NCI-H1092 (cell line): ENCODE data around the gene KHK.
"Not testable (repeated sequence)": the region's sequence is repeated elsewhere in the genome, so short reads cannot be mapped to it uniquely, and the experiment has no call there.

Experiments used
- DNase-seq: peaks from one replicate; lab custom pipeline; 2025; lab: John Stamatoyannopoulos, UW

KHK gene

DNA sequence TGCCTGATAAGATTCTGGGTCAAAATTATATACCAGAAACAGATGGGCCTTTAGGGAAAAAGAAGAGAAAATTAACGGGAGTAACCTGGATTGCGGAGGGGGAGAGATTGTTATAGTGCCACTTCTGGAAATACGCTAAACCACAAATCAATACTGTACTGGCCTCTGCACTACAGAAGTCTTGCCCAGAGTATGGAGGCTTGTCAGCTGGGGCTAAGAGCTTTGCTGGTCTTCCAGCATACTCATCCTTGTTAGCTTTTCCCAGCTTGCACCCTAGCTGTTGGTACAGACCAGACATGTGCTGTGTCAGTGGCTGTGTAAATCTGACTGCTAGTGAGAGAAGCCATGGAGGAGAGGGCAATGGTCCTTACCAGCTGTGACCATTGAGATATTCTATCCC, 26.2 kb upstream of the KHK start:
- no peak for DNase-seq

DNA sequence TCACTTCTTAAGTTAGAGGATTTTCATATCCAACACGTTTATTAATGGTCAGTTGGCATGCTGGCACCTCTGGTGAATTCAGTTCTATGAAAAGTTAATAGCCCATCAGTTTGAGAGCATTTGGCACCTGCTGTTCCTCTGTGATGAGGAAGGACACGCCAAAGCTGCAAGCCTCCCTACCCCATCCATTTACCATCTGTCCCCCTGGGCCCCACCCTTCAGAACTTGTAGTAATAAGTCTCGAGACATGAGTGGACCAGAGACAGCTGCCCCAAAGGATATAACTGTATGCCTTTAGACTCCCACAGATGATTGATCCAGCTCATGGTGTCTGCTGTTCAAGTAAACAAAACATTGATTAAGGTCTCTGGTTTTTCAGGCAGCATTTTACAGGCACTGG, 21.4 kb upstream of the KHK start:
- DNase-seq, result no peak

DNA sequence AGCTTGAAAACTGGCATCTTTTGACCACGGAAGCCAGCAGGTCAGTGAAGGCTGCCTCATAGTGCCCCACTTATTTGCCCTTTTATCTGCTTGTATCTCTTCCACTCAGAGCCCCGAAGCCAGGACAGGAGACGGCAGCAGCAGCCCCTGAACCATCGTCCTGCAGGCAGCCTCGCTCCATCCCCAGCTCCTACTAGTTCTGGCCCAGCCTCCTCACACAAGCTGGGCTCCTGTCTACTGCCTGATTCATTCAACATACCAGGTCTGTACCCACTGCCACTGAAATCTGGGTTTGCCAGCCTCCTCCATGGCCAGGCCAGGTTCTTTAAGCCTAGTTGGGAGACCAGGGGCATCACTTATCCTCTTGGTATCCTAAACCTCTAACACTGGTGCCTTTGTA, 19.2 kb upstream of the KHK start:
- DNase-seq, result no peak

DNA sequence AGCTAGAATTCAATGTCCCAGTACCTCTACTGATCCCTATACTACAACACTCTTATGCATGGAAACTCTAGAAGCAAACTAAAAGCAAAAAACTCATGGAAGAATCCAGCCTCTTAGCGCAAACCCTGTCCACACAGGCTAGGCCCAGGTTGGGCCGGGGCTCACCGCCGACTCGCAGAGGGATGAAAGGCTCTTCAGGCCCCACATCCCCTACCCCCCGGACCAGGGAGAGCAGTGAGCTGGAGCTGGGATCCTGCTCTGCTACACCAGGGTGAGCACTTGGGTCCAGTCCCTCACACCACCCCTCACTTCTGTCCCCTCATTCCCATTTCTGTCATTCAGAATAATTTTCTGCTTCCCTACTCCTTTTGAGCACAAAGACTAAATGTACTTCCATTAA, 17.1 kb upstream of the KHK start:
- DNase-seq, result no peak

DNA sequence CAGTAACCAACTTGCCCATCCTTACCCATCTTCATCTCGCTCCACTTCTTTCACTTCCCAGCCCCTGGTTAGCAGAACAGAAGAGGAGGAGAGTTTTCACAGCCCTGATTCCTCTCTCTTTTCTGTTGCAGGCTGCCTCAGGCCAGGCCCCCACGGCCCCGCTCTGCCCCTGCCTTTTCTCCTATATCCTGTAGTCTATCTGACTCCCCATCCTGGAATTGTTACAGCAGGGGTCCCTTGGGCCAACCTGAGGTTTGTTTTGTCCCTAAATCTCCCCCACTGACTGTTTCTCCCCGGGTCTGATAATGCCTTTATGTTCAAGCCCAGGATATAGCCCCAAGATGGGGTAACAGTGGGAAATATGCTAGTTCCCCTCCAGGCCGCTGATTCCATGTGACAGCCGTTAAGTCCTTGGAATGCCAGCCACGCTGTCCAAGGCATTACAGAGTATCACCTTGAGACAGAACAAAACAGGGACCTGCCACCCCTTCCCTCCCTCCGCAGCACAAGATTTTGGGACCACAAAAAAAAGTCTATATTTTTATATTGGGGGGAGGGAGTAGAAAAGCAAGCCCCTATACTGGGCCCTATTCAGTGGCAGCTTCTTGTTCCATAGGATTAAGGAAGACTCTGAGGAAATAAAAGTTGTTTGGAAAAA, 16.5 kb upstream of the KHK start:
- DNase-seq, result no peak

DNA sequence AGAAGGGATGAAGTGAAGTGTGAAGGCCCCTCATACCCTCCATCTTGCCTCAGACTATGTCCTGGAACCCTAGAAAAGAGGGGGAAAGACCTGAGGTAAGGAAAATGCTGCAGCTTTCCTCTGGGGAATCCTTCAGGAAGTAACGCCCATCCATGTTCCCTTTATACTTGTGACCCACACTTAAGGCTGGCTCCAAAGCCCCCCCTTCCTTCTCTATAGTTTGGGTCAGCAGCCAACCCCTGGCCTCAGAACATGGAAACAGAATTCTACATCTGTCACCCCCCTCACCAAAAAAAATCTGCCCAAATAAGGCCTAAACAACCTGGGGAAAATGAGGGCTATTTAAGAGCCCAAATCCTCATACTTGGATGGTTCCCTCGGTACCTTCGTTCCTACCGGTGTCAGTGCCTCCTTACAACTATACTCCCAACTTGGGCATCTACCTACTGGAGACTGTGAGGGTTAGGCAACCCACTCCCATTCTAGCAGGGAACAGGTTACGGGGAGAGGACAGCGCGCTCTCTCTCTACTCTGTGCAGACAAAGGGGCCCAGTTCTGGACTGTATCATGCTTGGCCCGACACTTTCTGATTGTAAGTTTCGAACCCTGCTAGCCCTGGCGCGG, 15.8 kb upstream of the KHK start:
- DNase-seq, result no peak

DNA sequence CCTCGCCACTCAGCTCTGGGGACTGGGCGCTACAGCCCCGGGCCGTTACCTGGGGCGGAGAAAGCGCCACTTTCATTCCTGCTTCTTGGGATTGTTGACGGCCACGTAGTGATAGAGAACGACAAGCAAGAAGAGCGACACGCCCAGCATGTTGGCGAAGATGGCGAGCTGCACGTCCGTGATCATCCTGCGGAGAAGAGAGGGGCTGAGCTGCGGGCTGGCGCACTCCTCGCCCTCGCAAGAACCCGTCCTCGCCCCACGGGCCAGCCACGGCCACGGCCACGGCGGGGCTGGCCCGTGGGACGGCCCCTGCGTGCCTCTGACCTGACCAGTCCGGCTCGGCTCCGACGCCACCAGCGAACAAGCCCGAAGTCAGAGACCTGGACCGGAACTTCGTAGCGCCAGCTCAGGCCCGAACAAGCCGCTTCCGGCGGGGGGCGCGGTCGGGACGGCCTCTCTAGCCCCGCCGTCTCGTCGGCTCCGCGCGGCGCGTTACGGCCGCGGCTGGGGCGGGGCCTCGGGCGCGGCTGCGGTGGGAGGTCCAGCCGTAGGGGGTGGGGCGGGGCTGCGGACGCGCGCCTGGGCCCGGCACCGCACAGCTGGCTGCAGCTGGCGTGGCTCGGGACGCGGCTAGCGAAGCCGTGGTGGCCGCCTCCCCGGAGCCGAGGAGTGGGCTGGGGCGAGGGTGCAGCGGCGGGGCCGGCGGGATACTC, 15.1 kb upstream of the KHK start, which contains the start of gene OST4:
OST4 (minus strand) TSS at position 378 of the 713 bp plus-strand sequence.
- DNase-seq, result peak; percentile 76

DNA sequence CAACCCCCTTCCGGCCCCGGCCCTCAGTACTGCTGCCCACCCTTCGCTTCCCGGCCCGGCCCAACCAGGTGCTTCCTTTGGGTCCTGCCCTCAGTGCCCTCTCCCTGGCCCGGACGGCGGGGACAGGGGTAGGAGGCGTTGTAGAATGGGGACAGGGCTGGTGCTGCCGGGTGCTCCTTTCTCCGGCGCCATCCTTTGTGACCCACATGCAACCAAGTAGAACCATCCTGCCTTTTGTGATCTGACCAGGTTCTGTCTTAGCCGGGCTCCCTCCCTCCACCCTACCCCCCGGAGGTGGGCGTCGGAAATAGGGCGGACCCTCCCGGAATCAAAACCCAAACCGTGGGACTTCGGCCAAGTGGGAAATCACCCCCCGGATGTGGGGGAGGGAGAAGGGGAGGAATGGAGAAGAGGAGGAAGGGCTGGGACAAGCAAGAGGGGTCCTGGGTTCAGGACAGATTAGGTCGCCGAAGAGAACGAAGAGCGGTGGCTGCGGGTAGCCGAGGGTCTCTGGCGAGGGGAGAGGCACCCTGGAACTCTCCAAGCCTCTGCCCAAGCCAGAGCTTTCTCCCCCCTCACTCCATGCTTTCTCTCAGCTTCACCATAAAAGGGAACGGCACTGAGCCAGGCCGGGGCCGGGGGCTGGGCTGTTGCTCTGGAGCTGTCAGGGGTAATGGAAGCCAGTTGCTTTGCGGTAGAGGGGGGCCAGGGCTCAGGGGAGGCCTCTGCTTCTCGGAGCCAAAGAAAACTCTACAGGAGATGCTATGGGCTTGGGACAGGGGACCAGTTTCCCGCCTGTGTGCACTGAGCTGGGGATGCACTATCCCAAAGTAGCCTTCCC, 14.4 kb upstream of the KHK start:
- DNase-seq, result no peak

DNA sequence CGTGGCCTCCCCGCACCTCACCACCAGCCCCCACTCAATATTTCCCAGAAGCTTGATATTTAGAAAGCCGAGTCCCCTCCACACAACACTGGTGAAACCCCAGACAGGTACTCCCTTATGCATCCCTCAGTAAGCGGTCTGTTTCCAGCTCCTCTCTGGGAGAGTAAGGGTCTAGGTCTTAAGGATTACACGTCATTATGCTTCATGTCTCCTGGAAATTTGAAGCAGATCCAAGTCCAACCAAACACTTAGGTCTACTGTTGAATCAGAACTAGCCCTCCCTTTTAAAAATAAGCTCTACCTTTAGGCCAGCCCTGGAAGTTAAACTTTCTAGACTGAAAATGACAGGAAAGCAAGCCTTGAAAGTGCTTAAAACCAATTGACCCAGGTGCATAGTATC, 13.7 kb upstream of the KHK start:
- no peak for DNase-seq

DNA sequence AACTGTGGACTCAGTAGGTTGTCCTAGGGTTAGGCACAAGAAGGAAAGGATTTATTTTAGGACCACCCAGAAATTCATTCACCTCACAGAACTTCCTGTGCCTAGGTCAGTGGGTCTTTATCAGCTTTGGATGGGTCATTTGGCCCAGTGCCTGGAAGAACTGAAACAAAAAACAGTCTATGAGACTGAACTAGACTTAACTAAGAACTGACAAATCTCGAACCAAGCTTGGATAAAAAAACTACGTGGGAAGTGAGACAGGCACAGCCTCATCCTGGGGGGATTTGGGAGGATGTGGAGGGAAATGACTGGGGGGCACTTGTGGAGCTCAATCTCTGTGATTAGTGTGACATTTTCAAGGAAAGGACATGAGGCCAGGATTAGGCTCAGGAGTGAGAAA, 12.8 kb upstream of the KHK start:
- DNase-seq, result no peak

DNA sequence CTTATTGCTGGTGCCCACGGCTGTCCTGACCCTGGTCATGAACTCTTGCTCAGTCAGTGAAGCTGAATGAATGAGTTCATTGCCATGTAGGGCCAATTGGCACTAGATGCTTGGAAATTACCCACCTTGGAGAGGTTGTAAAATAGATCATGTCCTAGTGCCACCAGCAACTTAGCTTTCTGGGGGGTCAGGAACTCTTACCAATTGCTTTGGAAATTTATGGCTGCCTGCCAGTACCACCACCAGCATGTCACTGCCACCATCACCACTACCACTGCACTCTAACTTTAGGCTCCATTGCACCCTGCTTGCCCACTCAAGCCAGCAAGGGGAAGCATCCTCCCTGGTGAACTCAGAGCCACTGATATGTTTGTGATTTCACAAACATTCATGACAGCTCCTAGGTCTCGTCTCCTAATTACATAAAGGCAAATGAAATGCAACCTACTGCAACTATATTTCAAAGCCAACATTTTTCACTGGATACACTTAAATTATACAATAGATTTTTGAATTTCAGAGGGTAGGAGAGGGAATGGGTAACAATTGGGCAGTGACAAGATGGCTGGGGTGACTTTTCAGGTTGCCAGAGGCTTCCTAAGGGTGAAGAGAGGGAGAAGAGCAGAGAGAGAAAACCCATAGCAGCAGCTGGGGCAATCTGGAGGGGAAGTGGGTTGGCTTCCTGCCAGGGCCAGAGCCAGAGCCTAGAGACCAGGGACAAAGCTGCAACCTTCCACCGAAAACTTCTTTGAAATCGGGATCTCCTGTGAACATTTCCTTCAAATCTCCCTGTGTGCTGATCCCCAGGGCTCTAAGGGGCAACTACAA, 11.6 kb upstream of the KHK start:
- peak; percentile 28 for DNase-seq

DNA sequence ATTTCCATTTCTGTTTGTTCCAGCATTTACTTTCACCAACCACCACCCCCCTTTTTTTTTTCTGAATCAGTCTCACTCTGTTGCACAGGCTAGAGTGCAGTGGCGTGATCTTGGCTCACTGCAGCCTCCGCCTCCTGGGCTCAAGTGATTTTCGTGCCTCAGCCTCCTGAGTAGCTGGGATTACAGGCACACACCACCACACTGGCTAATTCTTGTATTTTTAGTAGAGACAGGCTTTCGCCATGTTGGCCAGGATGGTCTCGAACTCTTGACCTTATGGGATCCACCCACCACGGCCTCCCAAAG, 11.1 kb upstream of the KHK start:
- DNase-seq, result not testable (repeated sequence)

DNA sequence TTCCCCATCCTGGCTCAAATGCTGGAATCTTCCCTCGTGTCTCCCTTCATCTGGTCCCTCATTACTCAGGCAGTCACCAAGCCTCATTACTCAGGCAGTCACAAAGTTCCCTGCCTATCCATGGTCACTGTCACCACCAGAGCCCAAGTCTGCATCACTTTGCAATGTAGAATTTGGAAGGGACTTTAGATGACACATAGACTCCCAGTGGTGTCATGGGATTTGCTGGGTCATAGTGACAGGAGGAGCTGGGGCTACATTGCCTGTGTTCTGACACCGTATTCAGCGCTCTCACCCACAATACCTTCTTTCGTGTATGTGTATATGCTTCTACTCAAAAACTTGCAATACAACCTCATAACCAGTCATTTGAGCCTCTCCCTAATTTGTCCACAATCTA, 10.2 kb upstream of the KHK start:
- DNase-seq, result no peak

DNA sequence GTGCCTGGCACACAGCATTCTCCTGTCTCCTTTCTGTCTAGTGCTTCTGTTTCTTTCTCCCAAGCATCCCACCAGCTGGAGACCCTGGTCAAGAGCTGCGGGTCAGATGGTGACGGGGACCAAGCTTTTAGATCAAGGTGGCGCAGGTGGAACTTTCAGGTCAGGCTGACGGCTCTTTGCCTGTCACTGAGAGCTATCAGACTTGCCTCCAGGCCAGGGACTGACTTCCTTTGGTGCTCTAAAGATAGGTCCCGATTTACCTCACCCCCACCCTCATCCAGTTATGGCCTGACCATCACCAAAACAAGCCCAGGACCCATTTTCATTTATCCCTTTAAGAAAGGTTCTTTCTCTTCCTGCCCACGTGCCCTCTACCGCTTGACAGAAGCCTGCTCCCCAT, 9.3 kb upstream of the KHK start:
- no peak for DNase-seq

DNA sequence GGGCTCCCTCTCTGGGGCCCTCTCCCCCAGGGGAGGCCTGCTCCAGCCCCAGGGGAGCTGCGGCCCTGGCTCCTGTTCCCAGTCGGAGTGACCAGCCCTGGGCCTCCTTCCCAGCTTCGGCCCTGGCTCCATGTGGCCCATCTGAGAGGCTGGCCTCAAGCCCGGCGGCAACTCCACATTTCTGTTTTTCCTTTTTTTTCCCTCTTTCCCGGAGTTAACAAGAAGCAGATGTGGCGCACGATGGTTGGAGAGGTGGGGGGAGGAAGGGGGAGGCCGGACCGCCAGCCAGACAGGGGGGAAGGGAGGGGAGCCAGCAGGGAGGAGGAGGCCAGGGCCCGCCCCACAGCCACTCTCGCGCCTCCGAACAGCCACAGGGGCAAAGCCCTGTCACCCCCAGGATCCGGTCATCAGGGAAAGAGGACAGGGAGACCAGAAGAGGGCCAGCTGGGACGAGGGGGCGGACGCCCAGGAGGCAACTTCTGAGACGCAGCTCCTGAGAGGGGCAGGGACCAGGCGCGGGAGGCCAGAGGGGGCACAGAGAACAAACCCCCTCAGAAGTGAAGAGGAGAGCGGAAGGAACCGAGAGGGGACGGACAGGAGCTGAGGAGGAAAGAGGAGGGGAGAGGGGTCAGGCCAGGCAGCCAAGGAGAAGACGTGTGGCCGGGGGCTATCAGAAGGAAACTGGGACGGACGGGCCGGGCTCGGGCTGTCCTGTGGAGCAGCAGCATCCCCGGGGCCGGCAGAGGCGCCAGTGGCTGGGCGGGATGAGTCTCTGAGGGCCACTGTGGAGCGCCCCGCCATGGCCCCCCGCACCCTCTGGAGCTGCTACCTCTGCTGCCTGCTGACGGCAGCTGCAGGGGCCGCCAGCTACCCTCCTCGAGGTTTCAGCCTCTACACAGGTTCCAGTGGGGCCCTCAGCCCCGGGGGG, 8.0 kb upstream of the KHK start, which contains the start of gene EMILIN1:
EMILIN1 (plus strand) TSS at position 349 of the 928 bp plus-strand sequence; CDS start at position 800, 451 bp downstream.
- DNase-seq, result no peak

DNA sequence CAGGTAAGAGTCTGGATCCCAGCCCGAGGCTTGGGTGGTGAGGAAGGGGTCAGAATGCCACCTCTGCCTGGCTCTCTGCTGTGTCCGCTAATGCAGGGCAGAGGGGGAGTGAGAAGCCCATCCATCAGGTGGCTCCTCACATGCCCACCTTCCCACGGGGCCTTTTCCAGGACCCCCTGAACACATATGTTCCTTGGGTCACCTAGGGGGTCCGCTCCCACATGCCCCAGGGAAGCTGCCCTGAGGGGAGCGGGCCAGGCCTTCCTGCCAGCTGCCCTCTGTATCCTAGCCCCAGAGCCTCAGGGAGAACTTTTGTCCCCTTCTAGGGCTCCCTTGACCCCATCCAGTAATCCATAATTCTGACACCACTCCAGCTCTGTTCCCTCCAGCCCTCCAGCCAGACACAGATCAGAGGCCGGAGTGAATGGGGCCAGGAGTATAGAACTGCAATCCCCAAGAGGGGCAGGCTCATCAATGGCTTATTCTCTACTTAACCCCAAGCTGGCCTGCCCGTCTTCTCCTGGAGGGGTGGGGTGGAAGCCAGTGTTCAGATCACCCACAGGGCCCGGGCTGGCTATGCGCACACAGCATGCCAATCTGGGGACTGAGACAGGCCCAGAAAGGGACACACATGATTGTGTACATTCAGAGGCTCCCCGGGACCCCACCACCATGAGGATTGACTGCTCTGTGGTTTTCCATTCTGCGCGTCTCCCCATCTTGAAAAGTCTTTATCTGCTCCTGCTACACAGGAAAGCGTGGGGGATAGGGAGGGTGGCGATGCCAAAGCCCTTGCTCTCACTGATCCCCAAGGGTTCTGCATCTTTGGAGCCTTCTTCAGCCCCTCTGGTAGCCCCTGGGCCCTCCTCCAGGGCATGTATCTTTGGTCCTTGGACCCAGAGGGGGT, 7.1 kb upstream of the KHK start:
- no peak for DNase-seq

DNA sequence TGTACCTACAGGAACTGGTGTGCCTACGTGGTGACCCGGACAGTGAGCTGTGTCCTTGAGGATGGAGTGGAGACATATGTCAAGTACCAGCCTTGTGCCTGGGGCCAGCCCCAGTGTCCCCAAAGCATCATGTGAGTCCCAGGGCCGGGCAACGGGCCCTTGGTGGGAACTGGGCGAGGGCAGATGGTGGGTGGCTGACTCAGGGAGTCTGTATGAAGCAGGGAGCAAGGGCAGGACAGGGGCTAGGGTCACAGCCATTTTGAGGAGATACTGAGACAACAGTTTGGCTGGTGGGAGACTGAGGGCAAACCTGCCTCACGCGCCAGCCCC, 6.5 kb upstream of the KHK start:
- no peak for DNase-seq

DNA sequence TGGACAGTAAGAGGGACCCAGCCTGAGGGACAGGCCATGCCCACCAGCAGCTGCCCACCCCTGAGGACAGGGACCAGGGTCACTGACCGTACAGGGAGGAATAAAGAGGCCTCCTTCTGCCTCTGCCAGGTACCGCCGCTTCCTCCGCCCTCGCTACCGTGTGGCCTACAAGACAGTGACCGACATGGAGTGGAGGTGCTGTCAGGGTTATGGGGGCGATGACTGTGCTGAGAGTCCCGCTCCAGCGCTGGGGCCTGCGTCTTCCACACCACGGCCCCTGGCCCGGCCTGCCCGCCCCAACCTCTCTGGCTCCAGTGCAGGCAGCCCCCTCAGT, 6.0 kb upstream of the KHK start:
- DNase-seq, result no peak

DNA sequence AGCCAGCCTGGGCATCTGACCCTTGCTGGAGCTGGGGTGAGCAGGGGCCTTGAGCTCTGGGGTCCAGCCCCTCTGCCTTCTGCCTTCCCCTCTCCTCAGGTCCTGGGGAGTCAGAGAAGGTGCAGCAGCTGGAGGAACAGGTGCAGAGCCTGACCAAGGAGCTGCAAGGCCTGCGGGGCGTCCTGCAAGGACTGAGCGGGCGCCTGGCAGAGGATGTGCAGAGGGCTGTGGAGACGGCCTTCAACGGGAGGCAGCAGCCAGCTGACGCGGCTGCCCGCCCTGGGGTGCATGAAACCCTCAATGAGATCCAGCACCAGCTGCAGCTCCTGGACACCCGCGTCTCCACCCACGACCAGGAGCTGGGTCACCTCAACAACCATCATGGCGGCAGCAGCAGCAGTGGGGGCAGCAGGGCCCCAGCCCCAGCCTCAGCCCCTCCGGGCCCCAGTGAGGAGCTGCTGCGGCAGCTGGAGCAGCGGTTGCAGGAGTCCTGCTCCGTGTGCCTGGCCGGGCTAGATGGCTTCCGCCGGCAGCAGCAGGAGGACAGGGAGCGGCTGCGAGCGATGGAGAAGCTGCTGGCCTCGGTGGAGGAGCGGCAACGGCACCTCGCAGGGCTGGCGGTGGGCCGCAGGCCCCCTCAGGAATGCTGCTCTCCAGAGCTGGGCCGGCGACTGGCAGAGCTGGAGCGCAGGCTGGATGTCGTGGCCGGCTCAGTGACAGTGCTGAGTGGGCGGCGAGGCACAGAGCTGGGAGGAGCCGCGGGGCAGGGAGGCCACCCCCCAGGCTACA, 4.4 kb upstream of the KHK start:
- no peak for DNase-seq
